AG09319 (cell line): ENCODE results near the gene GJB1.
"Not testable (repeated sequence)": the region's sequence is repeated elsewhere in the genome, so short reads cannot be mapped to it uniquely, and the experiment has no call there.

Source experiments
- DNase-seq: peaks from one replicate; pipeline ENCODE4 v3.0.0-alpha.2; 2010; ENCODE audit warnings: low read depth; ENCODE audit errors: extremely low read depth
- TF ChIP-seq, protein P1 (sequence below): IDR thresholded peaks from 2 replicates; pipeline ENCODE4 v1.5.1; 2011; ENCODE audit warnings: low read depth, mild to moderate bottlenecking, inconsistent platforms, low read length, moderate library complexity

Gene GJB1

DNA sequence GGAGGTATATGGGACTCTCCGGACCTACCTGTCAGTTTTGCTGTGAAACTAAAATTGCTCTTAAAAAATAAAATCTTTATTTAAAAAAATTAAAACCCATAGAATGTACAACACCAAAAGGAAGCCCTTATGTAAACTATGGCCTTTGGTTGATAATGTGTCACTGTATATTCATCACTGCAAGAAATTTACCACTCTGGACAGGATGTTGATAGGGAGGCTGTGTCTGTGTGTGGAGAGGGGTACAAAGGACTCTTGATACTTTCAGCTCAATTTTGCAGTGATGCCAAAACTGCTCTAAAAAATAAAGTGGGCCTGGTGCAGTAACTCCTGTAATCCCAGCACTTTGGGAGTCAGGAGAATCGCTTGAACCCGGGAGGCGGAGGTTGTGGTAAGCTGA, 33.8 kb downstream of the GJB1 start:
- TF ChIP-seq, protein P1, sequence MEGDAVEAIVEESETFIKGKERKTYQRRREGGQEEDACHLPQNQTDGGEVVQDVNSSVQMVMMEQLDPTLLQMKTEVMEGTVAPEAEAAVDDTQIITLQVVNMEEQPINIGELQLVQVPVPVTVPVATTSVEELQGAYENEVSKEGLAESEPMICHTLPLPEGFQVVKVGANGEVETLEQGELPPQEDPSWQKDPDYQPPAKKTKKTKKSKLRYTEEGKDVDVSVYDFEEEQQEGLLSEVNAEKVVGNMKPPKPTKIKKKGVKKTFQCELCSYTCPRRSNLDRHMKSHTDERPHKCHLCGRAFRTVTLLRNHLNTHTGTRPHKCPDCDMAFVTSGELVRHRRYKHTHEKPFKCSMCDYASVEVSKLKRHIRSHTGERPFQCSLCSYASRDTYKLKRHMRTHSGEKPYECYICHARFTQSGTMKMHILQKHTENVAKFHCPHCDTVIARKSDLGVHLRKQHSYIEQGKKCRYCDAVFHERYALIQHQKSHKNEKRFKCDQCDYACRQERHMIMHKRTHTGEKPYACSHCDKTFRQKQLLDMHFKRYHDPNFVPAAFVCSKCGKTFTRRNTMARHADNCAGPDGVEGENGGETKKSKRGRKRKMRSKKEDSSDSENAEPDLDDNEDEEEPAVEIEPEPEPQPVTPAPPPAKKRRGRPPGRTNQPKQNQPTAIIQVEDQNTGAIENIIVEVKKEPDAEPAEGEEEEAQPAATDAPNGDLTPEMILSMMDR, result no peak
- DNase-seq, result no peak

DNA sequence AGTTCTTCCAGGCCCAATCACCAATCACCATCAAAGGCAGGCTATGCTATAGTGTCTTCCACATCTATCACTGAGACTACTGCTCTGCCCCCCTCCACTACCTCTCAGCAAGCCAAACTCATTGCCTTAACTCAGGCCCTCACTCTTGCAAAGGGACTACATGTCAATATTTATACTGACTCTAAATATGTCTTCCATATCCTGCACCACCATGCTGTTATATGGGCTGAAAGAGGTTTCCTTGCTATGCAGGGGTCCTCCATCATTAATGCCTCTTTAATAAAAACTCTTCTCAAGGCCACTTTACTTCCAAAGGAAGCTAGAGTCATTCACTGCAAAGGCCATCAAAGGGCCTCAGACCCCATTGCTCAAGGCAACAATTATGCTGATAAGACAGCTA, 45.6 kb downstream of the GJB1 start:
- DNase-seq, result not testable (repeated sequence)

DNA sequence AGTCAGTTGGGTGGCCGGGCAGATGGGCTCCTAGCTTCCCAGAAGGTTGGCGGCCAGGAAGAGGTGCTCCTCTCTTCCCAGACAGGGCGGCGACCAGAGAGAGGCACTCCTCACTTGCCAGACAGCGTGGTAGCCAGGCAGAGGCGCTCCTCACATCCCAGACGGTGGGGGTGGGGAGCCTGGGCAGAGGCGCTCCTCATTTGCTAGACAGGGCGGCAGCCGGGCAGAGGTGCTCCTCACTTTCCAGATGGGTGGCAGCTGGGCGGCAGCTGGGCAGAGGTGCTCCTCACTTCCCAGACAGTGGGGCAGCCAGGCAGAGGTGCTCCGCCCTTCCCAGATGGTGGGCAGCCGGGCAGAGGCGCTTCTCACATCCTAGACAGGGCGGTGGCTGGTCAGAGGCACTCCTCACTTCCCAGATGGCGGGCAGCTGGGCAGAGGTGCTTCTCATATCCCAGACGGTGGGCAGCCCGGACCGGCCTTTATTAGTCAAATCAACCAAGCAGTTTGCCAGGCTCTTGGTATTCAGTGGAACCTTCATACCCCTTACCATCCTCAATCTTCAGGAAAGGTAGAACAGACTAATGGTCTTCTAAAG, 46.9 kb downstream of the GJB1 start:
- no peak for DNase-seq
- TF ChIP-seq, protein P1, result no peak

DNA sequence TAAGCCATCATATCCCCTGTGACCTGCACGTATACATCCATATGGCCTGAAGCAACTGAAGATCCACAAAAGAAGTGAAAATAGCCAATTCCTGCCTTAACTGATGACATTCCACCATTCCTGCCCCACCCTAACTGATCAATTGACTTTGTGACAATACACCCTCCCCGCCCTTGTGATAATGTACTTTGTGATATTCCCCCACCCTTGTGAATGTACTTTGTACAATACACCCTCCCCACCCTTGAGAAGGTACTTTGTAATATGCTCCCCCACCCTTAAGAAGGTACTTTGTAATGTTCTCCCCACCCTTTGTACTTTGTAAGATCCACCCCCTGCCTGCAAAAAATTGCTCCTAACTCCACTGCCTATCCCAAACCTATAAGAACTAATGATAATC, 49.3 kb downstream of the GJB1 start:
- not testable (repeated sequence) for DNase-seq
